Effector memory CD4-positive, alpha-beta T cell (primary cell): ENCODE data around the gene ACADVL.
"Not testable (repeated sequence)": the region's sequence is repeated elsewhere in the genome, so short reads cannot be mapped to it uniquely, and the experiment has no call there.

Source experiments
- DNase-seq, 3 donors: peaks; one replicate each; pipeline ENCODE4 v3.0.0-alpha.2; 2020
- H3K27ac ChIP-seq: 2 replicates; pipeline ENCODE4 v1.7.0; 2013; ENCODE audit warnings: mild to moderate bottlenecking, low read length, moderate library complexity; ENCODE audit not compliant: insufficient read depth, poor library complexity, severe bottlenecking
- H3K27me3 ChIP-seq: replicated peaks from 2 replicates; pipeline ENCODE4 v1.7.0; 2013; ENCODE audit warnings: mild to moderate bottlenecking, low read length; ENCODE audit not compliant: insufficient read depth, control insufficient read depth, poor library complexity, severe bottlenecking
- H3K36me3 ChIP-seq: 2 replicates; pipeline ENCODE4 v1.7.0; 2013; ENCODE audit warnings: mild to moderate bottlenecking, low read length, moderate library complexity; ENCODE audit not compliant: control insufficient read depth, insufficient read depth
- H3K4me1 ChIP-seq: 2 replicates; pipeline ENCODE4 v1.7.0; 2013; ENCODE audit warnings: low read length, mild to moderate bottlenecking; ENCODE audit not compliant: control insufficient read depth, insufficient read depth, poor library complexity, severe bottlenecking
- H3K4me3 ChIP-seq: 2 replicates; pipeline ENCODE4 v1.7.0; 2013; ENCODE audit warnings: low read length, low read depth, mild to moderate bottlenecking; ENCODE audit not compliant: insufficient read depth, poor library complexity, severe bottlenecking
- H3K9me3 ChIP-seq: 2 replicates; pipeline ENCODE4 v1.7.0; 2013; ENCODE audit warnings: mild to moderate bottlenecking, low read length, moderate library complexity; ENCODE audit not compliant: control insufficient read depth

The ACADVL gene

DNA sequence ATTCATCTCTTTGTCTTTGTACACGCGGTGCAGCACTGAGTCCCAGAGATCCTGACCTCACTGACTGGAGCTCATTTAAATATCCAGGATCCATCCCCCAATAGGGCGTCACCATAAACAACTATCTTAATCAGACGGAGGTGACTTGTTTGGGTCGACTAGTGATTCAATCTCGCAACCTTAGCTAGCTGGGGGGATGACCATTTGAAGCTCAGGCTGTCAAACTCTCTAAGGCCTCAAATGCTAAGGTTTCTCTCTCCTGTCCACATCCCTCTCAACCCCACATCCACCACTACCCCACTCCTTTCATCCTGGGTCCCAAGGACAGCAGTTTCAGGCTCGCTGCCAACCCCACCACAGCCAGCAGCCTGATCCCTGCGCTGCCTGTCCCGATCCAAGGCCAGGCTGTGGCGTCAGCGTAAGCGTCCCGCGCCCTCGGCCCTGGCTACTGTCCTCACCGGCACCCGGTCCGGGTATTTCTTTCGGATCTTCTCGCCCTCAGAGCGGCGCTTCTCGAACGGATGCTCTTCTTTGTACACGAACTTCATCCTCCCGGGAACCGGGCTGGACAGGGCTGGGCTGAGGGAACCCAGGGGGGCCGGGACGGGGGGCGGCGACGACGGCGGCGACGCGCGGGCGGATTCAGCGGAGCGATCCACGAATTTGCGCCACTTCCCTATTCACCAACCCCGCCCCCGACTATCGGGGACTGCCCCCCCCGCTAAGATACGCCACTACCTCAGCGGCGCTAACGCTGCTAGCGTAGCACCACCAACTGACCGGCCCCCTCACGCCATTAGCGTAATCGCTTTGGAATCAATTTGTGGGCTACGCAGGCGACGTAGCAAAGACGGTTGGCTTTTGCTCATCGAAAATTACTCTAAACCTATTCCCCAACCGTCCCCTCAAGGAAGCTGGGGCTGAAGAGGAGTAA is 22.3 kb downstream of the ACADVL start, which contains the start of gene GABARAP:
GABARAP (minus strand) TSS at position 667 of the 934 bp plus-strand sequence; CDS start at position 548, 119 bp downstream.
- Histone ChIP-seq H3K36me3 (peaks cover 27% of the 10 kb centered on the region), H3K27me3 (no peaks in the 10 kb centered on the region), H3K9me3 (no peaks in the 10 kb centered on the region), H3K4me3 (peak within 1 kb of the TSS; percentile 88), H3K27ac (peak within 1 kb of the TSS; percentile 94), H3K4me1 (peaks cover 31% of the 10 kb centered on the region)
- peak; percentile 89 to 90 (median 90) for DNase-seq

- H3K36me3 ChIP-seq, result peaks cover 27% of the 10 kb centered on the region
Measured at GRCh38 chr17:7242717-7243452, 23.1 kb downstream of the ACADVL start.

DNA sequence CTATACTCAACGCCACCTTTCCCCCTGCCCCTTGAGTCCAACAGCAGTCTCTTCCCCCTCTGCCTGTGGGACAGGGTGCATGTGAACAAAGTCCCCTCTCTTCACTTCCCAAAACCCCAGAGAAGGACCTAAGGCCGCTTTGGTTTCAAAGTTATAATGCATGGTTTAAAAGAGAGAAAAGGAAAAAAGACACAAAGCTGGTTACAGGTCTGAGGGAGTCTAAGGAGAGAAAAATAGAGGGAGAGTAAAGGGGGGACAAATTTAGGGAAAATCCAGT is 23.7 kb downstream of the ACADVL start:
- H3K27me3 ChIP-seq, result no peaks in the 10 kb centered on the region
- H3K9me3 ChIP-seq, result no peaks in the 10 kb centered on the region
- H3K4me3 ChIP-seq, result peak overlapping the region; percentile 88
- H3K4me1 ChIP-seq, result peaks cover 24% of the 10 kb centered on the region
- no peak for DNase-seq
- peaks cover 27% of the 10 kb centered on the region for H3K36me3 ChIP-seq
- peak overlapping the region; percentile 94 for H3K27ac ChIP-seq

More at GRCh38 chr17:7242717-7243452, 23.1 kb downstream of the ACADVL start:
- peak overlapping the region; percentile 88 for H3K4me3 ChIP-seq
- peak overlapping the region; percentile 94 for H3K27ac ChIP-seq
- peak; percentile 88 to 93 (median 88) for DNase-seq
- H3K27me3 ChIP-seq, result no peaks in the 10 kb centered on the region
- H3K9me3 ChIP-seq, result no peaks in the 10 kb centered on the region
- H3K4me1 ChIP-seq, result peaks cover 24% of the 10 kb centered on the region

- peaks cover 27% of the 10 kb centered on the region for H3K36me3 ChIP-seq
- peak overlapping the region; percentile 94 for H3K27ac ChIP-seq
- H3K4me1 ChIP-seq, result peaks cover 26% of the 10 kb centered on the region
- DNase-seq, H3K4me3 ChIP-seq, H3K9me3 ChIP-seq, H3K27me3 ChIP-seq: not testable (repeated sequence)
Measured at GRCh38 chr17:7243838-7244237, 24.1 kb downstream of the ACADVL start.

DNA sequence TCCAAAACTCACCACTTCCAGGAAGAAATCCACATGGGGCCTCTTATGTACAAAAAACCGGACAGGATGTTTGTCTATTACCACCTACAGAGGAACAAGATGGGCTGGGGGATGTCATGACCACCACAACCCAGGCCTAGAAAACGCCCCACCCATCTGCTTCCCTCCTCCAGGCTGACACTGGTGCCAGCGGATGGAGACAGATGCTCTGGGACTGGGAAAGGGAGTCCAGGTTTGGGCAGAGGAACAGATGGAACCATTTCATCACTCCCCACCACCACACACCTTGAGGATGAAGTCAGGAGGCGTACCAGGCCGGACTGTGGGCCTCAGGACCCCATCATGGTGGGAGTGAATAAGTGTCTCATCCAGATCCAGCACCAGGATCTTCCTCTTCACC is 27.0 kb downstream of the ACADVL start:
- no peaks in the 10 kb centered on the region for H3K27me3 ChIP-seq
- no peak for DNase-seq
- H3K4me3 ChIP-seq, result no peak overlapping the region
- H3K9me3 ChIP-seq, result no peaks in the 10 kb centered on the region
- H3K36me3 ChIP-seq, result peaks cover 20% of the 10 kb centered on the region
- H3K27ac ChIP-seq, result no peak overlapping the region
- peaks cover 27% of the 10 kb centered on the region for H3K4me1 ChIP-seq

DNA sequence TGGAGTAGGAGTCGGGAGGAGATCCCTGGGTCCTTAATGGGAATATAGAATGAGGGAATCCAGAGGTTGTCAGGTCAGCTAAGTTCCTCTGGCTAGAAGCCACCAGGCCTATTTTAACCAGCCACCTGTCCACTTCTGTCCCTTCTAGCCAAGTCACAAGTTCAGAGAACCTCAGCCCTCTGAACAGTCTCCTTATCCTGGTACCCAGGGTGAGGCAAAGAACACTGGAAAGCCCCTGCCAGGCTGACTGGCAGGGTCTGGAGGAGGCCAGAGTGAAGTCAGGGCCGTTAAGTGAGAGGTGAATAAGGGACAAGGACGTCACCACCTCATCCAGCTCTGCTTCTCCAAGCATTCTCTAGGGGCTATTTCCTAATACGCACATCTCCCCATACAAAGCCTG is 29.1 kb downstream of the ACADVL start:
- H3K4me1 ChIP-seq, result peaks cover 31% of the 10 kb centered on the region
- H3K4me3 ChIP-seq, result no peak overlapping the region
- H3K27ac ChIP-seq, result no peak overlapping the region
- no peaks in the 10 kb centered on the region for H3K27me3 ChIP-seq
- no peaks in the 10 kb centered on the region for H3K9me3 ChIP-seq
- peaks cover 20% of the 10 kb centered on the region for H3K36me3 ChIP-seq
- no peak for DNase-seq

DNA sequence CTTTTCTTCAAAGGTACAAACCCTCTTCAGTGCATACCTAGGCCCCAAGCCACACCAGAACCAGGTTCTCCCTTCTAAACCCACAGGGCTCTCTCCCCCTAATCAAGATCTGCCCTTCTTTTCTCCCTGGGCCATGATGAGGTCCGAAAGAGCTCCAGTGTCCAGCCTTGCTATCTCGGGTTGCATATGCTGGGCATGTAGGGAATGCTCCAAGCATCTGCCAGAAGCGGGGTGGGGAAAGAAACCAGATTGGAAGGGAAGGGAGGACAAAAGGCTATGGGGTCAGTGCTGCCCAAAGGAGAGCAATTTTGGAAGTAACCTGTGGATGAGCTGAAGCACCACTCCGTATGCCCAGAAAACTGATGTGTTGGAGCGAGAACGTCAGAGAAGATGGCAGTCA is 29.5 kb downstream of the ACADVL start:
- Histone ChIP-seq H3K27me3 (no peaks in the 10 kb centered on the region), H3K9me3 (no peaks in the 10 kb centered on the region), H3K4me1 (peaks cover 31% of the 10 kb centered on the region), H3K27ac (peak overlapping the region; percentile 96), H3K36me3 (peaks cover 19% of the 10 kb centered on the region), H3K4me3 (no peak overlapping the region)
- DNase-seq, result no peak

GRCh38 chr17:7249830-7250229 is 30.1 kb downstream of the ACADVL start:
- H3K27me3 ChIP-seq, result no peaks in the 10 kb centered on the region
- H3K27ac ChIP-seq, result peak overlapping the region; percentile 96
- H3K4me3 ChIP-seq, result peak overlapping the region; percentile 100
- H3K9me3 ChIP-seq, result no peaks in the 10 kb centered on the region
- H3K4me1 ChIP-seq, result peaks cover 31% of the 10 kb centered on the region
- peaks cover 18% of the 10 kb centered on the region for H3K36me3 ChIP-seq
- no peak for DNase-seq

DNA sequence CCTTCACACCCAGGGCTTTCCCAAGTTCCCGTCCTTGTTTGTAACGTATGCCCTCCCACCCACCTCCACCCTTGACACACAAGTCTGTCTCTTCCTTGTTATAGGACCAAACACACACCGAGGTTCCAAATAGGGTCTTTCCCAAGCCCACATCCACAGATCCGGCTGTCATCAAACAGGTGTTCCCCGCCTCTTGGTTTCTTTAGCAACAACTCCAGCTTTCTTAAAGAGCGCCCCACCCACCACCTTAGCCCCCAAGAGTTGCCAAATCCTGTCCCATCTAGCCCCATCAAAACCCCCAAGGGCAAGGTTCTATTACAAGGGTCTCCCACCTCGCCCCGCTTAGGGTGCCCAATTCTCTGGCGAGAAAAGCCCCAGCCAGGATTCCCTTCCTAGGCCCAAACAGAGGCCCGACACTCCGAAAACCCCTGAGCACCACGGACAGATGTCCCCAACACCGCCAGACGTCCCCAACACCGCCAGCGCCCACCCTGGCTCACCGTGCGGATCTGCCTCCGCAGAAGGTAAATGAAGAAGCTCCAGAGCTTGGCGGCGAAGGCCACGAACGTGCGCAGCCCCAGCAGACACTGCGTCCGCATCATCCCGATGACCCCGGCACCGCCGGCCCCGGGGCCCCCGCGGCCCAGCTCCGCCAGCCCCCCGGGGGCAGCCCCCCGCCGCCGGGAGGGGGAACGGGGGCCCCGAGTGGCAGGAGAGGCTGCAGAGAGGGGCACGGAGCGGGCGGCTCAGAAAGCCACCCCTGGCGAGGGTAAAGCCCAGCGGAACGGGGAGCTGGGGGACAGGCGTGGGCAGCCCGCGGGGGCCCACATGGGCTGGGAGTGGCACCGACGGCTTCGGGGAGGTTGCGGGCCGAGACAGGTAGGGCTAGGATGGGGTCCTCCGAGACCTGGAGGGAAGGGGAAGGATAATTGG is 31.2 kb downstream of the ACADVL start:
- H3K4me1 ChIP-seq, result peaks cover 31% of the 10 kb centered on the region
- no peaks in the 10 kb centered on the region for H3K9me3 ChIP-seq
- DNase-seq, result no peak
- peak overlapping the region; percentile 96 for H3K27ac ChIP-seq
- H3K27me3 ChIP-seq, result no peaks in the 10 kb centered on the region
- peak overlapping the region; percentile 100 for H3K4me3 ChIP-seq
- H3K36me3 ChIP-seq, result peaks cover 17% of the 10 kb centered on the region
